GM10266 (cell line): ENCODE data around the gene STOX2.
"Not testable (repeated sequence)": the region's sequence is repeated elsewhere in the genome, so short reads cannot be mapped to it uniquely, and the experiment has no call there.

Experiments
- DNase-seq: peaks from one replicate; pipeline ENCODE4 v3.0.0; 2012; ENCODE audit errors: extremely low spot score
- TF ChIP-seq, protein P1 (sequence below): IDR thresholded peaks from 2 replicates; pipeline ENCODE4 v1.5.1; 2012; ENCODE audit warnings: mild to moderate bottlenecking, low read depth; ENCODE audit not compliant: control insufficient read depth, insufficient read depth; ENCODE audit errors: missing control alignments

The STOX2 gene

DNA sequence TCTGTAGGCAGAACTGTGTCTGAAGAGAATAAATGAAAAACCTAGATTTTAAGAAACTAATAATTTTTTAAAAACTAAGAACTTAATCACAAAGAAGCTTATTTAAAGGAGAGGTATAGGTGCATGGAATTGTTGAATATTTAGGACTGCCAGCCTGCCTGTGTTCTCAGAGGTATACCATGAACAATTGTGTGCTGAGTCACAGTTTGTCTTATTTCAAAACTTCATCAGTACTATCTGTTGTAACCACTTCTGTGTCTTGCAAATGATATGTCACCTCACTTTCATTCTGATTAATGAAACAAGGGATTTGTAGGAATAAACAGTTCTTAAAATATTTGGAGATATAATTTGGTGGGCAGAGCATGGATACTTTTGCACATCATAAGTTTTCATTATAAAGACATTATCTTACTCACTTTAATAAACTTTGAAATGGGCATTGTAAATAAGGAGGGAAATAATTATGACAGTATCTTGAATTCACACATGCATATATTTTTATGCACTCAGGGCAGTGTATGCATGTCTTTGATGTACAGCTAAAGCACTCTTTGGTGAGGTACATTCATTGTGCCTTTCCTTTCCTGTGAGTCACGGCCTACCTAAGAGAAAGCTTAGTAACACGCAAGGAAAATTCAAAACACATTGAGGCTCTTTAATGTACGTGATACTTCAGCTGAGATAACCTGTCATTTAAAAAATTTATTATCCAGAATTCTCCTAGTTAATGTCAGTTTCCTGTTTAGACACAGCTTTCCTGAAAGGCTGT lies 31.7 kb downstream of the STOX2 start:
- no peak for DNase-seq
- TF ChIP-seq, protein P1, sequence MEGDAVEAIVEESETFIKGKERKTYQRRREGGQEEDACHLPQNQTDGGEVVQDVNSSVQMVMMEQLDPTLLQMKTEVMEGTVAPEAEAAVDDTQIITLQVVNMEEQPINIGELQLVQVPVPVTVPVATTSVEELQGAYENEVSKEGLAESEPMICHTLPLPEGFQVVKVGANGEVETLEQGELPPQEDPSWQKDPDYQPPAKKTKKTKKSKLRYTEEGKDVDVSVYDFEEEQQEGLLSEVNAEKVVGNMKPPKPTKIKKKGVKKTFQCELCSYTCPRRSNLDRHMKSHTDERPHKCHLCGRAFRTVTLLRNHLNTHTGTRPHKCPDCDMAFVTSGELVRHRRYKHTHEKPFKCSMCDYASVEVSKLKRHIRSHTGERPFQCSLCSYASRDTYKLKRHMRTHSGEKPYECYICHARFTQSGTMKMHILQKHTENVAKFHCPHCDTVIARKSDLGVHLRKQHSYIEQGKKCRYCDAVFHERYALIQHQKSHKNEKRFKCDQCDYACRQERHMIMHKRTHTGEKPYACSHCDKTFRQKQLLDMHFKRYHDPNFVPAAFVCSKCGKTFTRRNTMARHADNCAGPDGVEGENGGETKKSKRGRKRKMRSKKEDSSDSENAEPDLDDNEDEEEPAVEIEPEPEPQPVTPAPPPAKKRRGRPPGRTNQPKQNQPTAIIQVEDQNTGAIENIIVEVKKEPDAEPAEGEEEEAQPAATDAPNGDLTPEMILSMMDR: no peak

DNA sequence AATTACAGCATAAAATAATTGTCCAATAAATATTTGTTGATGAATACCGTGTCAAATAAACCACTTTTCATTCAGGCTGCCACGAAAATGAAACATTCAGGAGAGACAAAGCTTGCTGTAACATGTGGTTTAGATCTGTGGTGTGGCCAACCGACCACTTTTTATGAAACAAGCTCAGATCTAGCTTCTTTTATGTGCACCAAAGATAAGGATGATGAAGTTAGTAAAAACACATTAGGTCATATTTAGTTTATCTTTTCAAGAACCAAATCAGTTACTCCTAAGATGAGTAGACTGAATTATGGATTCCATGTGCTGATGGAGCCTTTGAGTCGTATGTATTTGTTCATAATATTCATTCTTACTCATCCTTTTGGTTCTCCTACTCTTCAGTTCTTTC lies 35.8 kb downstream of the STOX2 start:
- DNase-seq: no peak
- TF ChIP-seq, protein P1: no peak

DNA sequence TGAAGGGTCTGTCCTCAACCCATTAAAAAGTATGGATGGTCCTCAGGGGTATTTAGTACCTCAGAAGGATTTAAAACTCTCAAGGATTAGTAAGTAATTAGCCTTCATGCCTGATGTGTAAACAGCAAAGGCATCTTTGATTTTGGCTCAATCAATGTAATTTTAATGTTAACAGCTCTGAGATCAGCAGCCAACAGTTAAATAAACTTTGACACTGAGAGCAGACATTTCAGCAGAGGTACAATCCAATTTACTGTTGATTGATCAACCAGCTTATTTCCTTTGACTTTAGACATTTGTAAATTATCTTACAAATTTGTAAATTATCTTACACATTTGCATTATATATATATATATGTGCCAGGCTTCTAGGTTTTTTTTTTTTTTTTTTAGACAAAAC lies 36.9 kb downstream of the STOX2 start:
- no peak for DNase-seq
- TF ChIP-seq, protein P1: no peak

DNA sequence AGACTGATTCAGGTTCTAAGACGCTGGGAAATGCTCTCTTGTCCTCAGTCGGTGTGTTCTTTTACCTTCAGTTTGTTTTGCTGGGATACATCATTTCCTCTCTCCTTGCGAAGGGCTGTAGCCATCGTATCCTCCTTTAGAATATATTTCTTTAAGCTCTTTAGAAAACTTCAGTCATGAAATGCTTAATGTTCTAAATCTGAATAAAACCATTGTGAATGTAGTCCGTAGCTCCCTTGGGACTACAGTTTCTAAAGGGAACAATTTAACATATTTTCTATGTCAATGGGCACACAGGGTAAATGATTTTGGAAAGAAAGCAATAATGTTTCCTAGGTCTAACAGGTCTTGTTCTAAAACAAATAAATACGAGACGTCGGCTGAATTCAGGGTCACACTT lies 40.6 kb downstream of the STOX2 start:
- no peak for DNase-seq
- TF ChIP-seq, protein P1: no peak

DNA sequence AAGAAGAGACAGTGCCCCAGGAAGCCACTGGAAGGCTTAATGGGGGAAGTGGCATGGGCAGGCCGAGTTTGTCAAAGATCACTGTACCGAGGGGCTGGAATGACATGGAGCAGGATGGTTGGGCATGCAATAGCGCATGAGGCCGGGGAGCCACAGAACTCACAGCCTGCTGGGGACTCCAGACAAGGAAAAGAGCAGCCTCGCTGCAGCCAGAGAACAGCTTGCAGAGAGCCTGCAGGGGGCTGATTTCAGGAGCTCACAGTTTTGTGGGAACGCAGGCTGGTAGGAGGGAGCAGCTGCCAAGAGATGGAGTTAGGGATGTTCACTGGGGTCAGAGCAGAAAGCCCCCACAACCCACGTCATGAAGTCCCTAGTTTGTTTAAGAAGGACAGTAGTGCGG lies 45.4 kb downstream of the STOX2 start:
- DNase-seq: no peak
- TF ChIP-seq, protein P1: no peak

DNA sequence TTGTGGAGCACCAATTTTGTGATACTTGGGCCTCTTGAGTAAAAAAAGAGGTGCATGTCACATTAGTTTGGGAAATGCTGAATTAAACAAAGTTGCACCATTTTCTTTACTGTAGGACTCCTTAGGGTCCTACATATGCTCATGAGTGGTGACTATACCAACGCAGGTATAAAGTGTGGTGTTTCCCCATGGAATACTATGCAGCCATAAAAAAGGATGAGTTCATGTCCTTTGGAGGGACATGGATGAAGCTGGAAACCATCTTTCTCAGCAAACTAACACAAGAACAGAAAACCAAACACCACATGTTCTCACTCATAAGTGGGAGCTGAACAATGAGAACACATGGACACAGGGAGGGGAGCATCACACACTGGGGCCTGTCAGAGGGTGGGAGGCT lies 47.5 kb downstream of the STOX2 start:
- DNase-seq: not testable (repeated sequence)

DNA sequence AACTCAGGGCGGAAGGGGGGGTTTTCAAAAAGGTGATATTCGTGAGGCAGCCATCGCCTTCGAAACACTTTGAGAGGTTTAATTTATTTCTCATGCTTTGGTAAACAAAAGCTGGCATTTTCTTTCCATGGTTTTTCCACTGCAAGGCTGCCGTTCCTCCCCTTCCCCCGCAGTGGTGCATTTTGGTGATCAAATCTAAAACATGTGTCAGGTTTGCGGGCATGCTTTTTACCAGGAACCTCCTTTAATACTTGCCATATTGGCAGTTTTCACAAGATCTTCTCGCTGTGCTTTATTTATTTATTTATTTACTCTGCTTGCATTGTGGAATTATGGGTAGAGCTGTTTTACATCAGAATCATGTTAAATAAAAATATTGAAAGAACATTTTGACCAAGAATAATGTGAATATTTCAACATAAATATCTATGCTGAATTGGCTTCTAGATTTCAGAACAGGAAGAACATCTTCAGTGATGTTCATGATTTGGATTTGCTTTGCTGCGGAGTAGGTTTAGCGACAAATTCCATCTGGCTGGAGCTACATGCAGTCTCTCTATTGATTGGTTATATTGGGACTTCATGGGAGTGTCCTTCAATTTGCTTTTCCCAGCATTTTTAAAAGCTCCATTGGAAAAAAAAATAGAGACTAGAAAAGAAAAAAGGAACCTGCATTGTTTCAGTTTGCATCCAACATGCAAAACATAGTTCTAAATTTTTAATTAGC lies 54.4 kb downstream of the STOX2 start:
- TF ChIP-seq, protein P1: no peak
- no peak for DNase-seq

DNA sequence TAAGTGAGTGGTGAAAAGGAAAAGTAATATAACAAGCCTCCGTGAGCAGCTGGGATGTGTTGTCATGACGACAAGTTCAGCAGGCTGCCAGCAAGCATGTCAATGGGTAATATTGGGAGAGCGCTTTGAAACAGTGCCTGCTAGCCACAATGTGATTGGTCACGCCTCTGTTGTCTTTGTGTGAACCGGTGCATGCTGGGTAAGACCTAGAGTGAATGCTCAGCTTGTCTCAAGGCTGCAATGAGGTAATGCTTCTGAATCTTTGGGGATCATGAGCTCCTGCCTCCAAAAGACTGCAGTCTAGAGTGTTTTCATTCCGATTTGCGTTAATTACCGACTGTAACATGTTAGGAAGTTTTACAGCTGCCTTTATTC lies 54.9 kb downstream of the STOX2 start:
- TF ChIP-seq, protein P1: no peak

More for the DNA sequence above, 54.9 kb downstream of the STOX2 start:
- DNase-seq: no peak
